BE2C (cell line): Measurements from ENCODE around the gene SERHL2.
"Not testable (repeated sequence)": the region's sequence is repeated elsewhere in the genome, so short reads cannot be mapped to it uniquely, and the experiment has no call there.

Experiments used
- DNase-seq: peaks from one replicate; pipeline ENCODE4 v3.0.0-alpha.2; 2020
- H3K27me3 ChIP-seq: fragments of 250-450 bp; sonication (Bioruptor Pico); 2 replicates; pipeline ENCODE4 v1.5.1; 2020; ENCODE audit warnings: mild to moderate bottlenecking
- H3K36me3 ChIP-seq: fragments of 250-450 bp; sonication (Bioruptor Pico); 2 replicates; pipeline ENCODE4 v1.5.1; 2020; ENCODE audit warnings: mild to moderate bottlenecking
- H3K4me1 ChIP-seq: fragments of 250-450 bp; sonication (Bioruptor Pico); 2 replicates; pipeline ENCODE4 v1.5.1; 2020
- H3K4me3 ChIP-seq: 2 replicates; pipeline ENCODE4 v1.5.1; 2011; ENCODE audit warnings: low read depth, low read length
- H3K9me3 ChIP-seq: fragments of 250-450 bp; sonication (Bioruptor Pico); 2 replicates; pipeline ENCODE4 v1.5.1; 2020
- CTCF ChIP-seq: IDR thresholded peaks from 2 replicates; pipeline ENCODE4 v1.5.1; 2012; ENCODE audit warnings: mild to moderate bottlenecking, low read depth, low read length

The SERHL2 gene

GRCh38 chr22:42560781-42561180 is 7.0 kb downstream of the SERHL2 start:
- Histone ChIP-seq H3K4me1 (peaks cover 7% of the 10 kb centered on the region), H3K36me3 (no peaks in the 10 kb centered on the region; the same call in 1 of the 2 replicates), H3K9me3 (no peaks in the 10 kb centered on the region), H3K4me3 (no peak overlapping the region), H3K27me3 (no peaks in the 10 kb centered on the region)
- peak; percentile 40 for DNase-seq
- TF ChIP-seq CTCF = peak; percentile 69

DNA sequence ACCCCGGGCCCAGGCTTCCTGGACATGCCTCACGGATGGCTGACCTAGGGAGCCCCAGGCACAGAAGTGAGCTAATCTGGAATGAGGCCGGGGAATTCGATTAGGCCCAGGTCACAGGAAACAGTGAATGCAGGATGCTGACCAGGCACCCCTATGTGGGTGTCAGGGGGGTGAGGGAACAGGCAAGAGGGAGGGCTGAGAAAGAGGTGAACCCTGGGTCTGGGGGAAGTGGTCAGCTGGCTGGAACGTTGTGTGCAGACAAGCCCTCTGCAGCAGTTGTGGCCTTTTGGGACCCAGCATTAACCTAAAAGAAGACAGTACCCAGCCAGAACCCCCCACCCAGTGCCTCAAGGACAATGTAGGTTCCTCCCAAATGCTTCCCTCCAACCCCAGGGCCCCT is 8.1 kb downstream of the SERHL2 start:
- Histone ChIP-seq H3K36me3 (no peaks in the 10 kb centered on the region; the same call in none of the 2 replicates), H3K27me3 (no peaks in the 10 kb centered on the region), H3K4me1 (peaks cover 7% of the 10 kb centered on the region), H3K9me3 (no peaks in the 10 kb centered on the region), H3K4me3 (no peak overlapping the region)
- DNase-seq = no peak
- no peak for TF ChIP-seq CTCF

DNA sequence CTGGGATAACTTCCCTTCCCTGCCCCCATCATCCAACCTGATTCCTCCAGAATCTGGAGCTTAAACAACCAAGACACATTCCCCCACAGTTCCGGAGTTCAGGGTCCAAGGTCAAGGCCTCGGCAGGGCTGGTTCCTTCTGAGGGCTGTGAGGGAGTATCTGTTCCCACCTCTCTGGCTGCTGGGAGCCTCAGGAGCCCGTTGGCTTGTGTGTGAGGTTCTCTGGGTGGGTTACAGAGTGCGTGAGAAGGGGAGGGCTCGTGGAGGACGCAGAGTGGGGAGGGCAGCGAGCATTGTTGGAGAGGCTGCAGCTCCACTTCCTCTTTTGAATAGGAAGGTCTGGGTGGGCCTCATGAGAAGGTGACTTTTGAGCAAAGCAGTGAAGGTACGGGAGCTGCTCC is 8.5 kb downstream of the SERHL2 start:
- no peaks in the 10 kb centered on the region; the same call in none of the 2 replicates for H3K36me3 ChIP-seq
- no peak for TF ChIP-seq CTCF
- no peaks in the 10 kb centered on the region for H3K9me3 ChIP-seq
- H3K27me3 ChIP-seq = no peaks in the 10 kb centered on the region
- H3K4me3 ChIP-seq = no peak overlapping the region
- peaks cover 7% of the 10 kb centered on the region for H3K4me1 ChIP-seq
- no peak for DNase-seq

DNA sequence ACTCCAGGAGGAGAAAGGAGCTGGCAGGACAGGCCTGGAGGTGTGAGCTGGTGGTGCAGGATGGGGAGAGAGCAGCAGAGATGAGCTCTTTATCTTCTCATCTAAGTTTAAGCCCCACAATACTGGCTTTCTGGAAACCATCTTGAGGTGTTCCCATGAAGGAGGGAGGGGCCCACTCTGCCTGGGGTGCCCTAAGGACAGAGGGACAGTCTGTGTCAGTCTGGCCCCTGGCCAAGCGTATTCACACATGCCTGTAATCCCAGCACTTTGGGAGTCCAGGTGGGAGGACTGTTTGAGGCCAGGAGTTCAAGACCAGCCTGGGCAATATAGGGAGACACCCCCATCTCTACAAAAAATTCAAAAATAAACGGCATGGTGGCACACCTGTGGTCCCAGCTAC is 8.9 kb downstream of the SERHL2 start:
- no peak overlapping the region for H3K4me3 ChIP-seq
- H3K36me3 ChIP-seq = no peaks in the 10 kb centered on the region; the same call in none of the 2 replicates
- peaks cover 7% of the 10 kb centered on the region for H3K4me1 ChIP-seq
- H3K27me3 ChIP-seq = no peaks in the 10 kb centered on the region
- DNase-seq = no peak
- TF ChIP-seq CTCF = no peak
- H3K9me3 ChIP-seq = no peaks in the 10 kb centered on the region

DNA sequence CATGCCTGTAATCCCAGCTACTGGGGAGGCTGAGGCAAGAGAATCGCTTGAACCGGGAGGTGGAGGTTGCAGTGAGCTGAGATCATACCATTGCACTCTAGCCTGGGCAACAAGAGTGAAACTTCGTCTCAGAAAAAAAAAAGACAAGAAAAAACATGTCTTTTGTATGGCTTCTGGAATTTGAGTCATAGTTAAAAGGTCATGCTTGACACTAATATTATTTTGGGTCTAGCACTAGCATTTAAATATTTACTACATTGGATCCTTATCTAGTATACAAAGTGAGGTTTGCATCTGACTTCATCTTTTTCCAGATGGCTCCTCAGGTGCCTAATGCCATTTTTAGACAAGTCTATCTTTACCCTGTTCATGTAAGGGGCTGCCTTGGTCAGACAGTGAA is 10.2 kb downstream of the SERHL2 start:
- H3K4me3 ChIP-seq, H3K4me1 ChIP-seq, DNase-seq, H3K27me3 ChIP-seq, H3K36me3 ChIP-seq, H3K9me3 ChIP-seq: not testable (repeated sequence)

- Histone ChIP-seq H3K4me1 (peaks cover 7% of the 10 kb centered on the region), H3K27me3 (no peaks in the 10 kb centered on the region), H3K4me3 (no peak overlapping the region), H3K36me3 (no peaks in the 10 kb centered on the region; the same call in none of the 2 replicates), H3K9me3 (no peaks in the 10 kb centered on the region)
- TF ChIP-seq CTCF = no peak
- no peak for DNase-seq
Observed at GRCh38 chr22:42564699-42565098, 10.9 kb downstream of the SERHL2 start.

GRCh38 chr22:42565956-42566355 is 12.2 kb downstream of the SERHL2 start:
- Histone ChIP-seq H3K4me3 (no peak overlapping the region), H3K9me3 (no peaks in the 10 kb centered on the region), H3K4me1 (peaks cover 7% of the 10 kb centered on the region), H3K27me3 (no peaks in the 10 kb centered on the region), H3K36me3 (no peaks in the 10 kb centered on the region; the same call in none of the 2 replicates)
- TF ChIP-seq CTCF = no peak
- DNase-seq = no peak

DNA sequence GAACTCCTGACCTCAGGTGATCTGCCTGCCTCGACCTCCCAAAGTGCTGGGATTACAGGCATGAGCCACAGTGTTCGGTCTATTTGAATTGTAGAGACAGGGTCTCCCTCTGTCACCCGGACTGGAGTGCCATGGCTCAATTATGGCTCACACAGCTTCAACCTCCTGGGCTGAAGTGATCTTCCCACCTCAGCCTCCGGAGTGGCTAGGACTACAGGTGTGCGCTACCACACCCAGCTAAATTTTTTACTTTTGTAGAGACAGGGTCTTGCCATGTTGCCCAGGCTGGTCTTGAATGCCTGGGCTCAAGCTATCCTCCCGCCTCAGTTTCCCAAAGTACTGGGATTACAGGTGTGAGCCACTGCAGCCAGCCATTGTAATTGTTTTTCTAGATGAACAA is 14.2 kb downstream of the SERHL2 start:
- H3K36me3 ChIP-seq = not testable (repeated sequence)

GRCh38 chr22:42570580-42570979 is 16.8 kb downstream of the SERHL2 start:
- H3K4me3 ChIP-seq, H3K4me1 ChIP-seq, H3K9me3 ChIP-seq, DNase-seq, H3K27me3 ChIP-seq: not testable (repeated sequence)
- peaks cover 15% of the 10 kb centered on the region for H3K36me3 ChIP-seq

More for the DNA sequence above, 14.2 kb downstream of the SERHL2 start:
- H3K27me3 ChIP-seq, H3K4me3 ChIP-seq, H3K4me1 ChIP-seq, H3K9me3 ChIP-seq, DNase-seq: not testable (repeated sequence)

- H3K36me3 ChIP-seq = peaks cover 15% of the 10 kb centered on the region
- H3K4me3 ChIP-seq, H3K27me3 ChIP-seq, H3K4me1 ChIP-seq, H3K9me3 ChIP-seq, DNase-seq: not testable (repeated sequence)
Observed at GRCh38 chr22:42571068-42571467, 17.3 kb downstream of the SERHL2 start.
